ENCODE measurements around the gene DDX47. TPM values are rescaled to one million over a fixed set of nuclear protein-coding genes. Genes with fewer than 3 reads are reported as not detected.

DDX47 gene
- total and polyA plus RNA-seq, 2 experiments from 2014 or later: 54.0 to 90.8 TPM

DNA sequence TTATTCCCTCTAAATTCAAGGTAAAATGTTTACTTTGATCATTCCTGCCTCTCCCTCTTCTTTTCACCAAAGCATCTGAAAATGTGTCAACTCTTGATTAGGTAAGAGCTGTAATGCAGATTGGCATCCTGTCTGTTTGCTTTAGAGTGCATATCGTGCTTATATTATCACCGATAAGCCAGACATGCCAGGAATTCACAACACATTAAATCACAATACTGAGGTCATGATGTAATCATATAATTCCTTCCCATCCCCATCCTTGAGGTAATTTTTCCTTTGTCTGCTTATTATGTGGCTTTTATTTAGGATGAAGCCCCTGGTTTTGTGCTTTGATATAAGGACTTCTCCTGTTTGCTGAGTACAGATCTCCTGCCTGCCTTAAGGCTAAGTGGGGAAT, 10.2 kb downstream of the DDX47 start:
- H3K36me3 Mint-ChIP-seq (ENCODE audit: low read depth): peaks cover 72% of the 10 kb centered on the region

GRCh38 chr12:12823811-12824210, 10.7 kb downstream of the DDX47 start:
- no peak overlapping the region for H2AFZ ChIP-seq
- no peaks in the 10 kb centered on the region for H3K4me1 ChIP-seq (ENCODE audit: insufficient read depth)
- Mint-ChIP-seq H3K36me3 (ENCODE audit: low read depth) (peaks cover 73% of the 10 kb centered on the region), H3K4me1 (no peaks in the 10 kb centered on the region), H3K27ac (no peak overlapping the region), H3K9me3 (no peaks in the 10 kb centered on the region), H3K4me3 (no peak overlapping the region), H3K27me3 (ENCODE audit: insufficient read depth, low read depth, poor library complexity) (no peaks in the 10 kb centered on the region)
- ATAC-seq: no peak
- H3K27me3 ChIP-seq (ENCODE audit: insufficient read depth): no peaks in the 10 kb centered on the region
- no peak overlapping the region for H3K27ac ChIP-seq (ENCODE audit: low read depth)
- no peak overlapping the region for H3K4me3 ChIP-seq
- H3K4me2 ChIP-seq: no peak overlapping the region
- H4K20me1 ChIP-seq (replicated peaks; ENCODE audit: insufficient read depth): peaks cover 7% of the 10 kb centered on the region
- H3K36me3 ChIP-seq (ENCODE audit: insufficient read depth): peaks cover 75% of the 10 kb centered on the region
- no peaks in the 10 kb centered on the region for H3F3A ChIP-seq (replicated peaks; ENCODE audit: low read depth)
- H3K9me2 ChIP-seq (ENCODE audit: insufficient read depth): no peaks in the 10 kb centered on the region
- H3K79me2 ChIP-seq (replicated peaks; ENCODE audit: insufficient read depth): peaks cover 28% of the 10 kb centered on the region
- no peak for DNase-seq (ENCODE audit: low spot score)
- TF ChIP-seq EZH2 (IDR thresholded peaks at IDR 0.05; ENCODE audit: low read depth, unreplicated experiment) (no peak), NANOG (IDR thresholded peaks at IDR 0.05; ENCODE audit: borderline replicate concordance) (no peak), EZH2phosphoT487 (IDR thresholded peaks at IDR 0.05; ENCODE audit: unreplicated experiment) (no peak), ZNF114 (CRISPR knock-in tag; IDR thresholded peaks at IDR 0.05) (no peak), CREB1 (CRISPR knock-in tag; IDR thresholded peaks at IDR 0.05; ENCODE audit: low read depth) (no peak)
- TF ChIP-seq, protein P1, sequence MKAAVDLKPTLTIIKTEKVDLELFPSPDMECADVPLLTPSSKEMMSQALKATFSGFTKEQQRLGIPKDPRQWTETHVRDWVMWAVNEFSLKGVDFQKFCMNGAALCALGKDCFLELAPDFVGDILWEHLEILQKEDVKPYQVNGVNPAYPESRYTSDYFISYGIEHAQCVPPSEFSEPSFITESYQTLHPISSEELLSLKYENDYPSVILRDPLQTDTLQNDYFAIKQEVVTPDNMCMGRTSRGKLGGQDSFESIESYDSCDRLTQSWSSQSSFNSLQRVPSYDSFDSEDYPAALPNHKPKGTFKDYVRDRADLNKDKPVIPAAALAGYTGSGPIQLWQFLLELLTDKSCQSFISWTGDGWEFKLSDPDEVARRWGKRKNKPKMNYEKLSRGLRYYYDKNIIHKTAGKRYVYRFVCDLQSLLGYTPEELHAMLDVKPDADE (IDR thresholded peaks at IDR 0.05): no peak
- TF ChIP-seq, protein P2, sequence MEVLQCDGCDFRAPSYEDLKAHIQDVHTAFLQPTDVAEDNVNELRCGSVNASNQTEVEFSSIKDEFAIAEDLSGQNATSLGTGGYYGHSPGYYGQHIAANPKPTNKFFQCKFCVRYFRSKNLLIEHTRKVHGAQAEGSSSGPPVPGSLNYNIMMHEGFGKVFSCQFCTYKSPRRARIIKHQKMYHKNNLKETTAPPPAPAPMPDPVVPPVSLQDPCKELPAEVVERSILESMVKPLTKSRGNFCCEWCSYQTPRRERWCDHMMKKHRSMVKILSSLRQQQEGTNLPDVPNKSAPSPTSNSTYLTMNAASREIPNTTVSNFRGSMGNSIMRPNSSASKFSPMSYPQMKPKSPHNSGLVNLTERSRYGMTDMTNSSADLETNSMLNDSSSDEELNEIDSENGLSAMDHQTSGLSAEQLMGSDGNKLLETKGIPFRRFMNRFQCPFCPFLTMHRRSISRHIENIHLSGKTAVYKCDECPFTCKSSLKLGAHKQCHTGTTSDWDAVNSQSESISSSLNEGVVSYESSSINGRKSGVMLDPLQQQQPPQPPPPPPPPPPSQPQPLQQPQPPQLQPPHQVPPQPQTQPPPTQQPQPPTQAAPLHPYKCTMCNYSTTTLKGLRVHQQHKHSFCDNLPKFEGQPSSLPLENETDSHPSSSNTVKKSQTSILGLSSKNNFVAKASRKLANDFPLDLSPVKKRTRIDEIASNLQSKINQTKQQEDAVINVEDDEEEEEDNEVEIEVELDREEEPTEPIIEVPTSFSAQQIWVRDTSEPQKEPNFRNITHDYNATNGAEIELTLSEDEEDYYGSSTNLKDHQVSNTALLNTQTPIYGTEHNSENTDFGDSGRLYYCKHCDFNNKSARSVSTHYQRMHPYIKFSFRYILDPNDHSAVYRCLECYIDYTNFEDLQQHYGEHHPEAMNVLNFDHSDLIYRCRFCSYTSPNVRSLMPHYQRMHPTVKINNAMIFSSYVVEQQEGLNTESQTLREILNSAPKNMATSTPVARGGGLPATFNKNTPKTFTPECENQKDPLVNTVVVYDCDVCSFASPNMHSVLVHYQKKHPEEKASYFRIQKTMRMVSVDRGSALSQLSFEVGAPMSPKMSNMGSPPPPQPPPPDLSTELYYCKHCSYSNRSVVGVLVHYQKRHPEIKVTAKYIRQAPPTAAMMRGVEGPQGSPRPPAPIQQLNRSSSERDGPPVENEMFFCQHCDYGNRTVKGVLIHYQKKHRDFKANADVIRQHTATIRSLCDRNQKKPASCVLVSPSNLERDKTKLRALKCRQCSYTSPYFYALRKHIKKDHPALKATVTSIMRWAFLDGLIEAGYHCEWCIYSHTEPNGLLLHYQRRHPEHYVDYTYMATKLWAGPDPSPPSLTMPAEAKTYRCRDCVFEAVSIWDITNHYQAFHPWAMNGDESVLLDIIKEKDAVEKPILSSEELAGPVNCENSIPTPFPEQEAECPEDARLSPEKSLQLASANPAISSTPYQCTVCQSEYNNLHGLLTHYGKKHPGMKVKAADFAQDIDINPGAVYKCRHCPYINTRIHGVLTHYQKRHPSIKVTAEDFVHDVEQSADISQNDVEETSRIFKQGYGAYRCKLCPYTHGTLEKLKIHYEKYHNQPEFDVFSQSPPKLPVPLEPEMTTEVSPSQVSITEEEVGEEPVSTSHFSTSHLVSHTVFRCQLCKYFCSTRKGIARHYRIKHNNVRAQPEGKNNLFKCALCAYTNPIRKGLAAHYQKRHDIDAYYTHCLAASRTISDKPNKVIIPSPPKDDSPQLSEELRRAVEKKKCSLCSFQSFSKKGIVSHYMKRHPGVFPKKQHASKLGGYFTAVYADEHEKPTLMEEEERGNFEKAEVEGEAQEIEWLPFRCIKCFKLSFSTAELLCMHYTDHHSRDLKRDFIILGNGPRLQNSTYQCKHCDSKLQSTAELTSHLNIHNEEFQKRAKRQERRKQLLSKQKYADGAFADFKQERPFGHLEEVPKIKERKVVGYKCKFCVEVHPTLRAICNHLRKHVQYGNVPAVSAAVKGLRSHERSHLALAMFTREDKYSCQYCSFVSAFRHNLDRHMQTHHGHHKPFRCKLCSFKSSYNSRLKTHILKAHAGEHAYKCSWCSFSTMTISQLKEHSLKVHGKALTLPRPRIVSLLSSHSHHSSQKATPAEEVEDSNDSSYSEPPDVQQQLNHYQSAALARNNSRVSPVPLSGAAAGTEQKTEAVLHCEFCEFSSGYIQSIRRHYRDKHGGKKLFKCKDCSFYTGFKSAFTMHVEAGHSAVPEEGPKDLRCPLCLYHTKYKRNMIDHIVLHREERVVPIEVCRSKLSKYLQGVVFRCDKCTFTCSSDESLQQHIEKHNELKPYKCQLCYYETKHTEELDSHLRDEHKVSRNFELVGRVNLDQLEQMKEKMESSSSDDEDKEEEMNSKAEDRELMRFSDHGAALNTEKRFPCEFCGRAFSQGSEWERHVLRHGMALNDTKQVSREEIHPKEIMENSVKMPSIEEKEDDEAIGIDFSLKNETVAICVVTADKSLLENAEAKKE (CRISPR knock-in tag; IDR thresholded peaks at IDR 0.05): no peak
- TF ChIP-seq, protein P3, sequence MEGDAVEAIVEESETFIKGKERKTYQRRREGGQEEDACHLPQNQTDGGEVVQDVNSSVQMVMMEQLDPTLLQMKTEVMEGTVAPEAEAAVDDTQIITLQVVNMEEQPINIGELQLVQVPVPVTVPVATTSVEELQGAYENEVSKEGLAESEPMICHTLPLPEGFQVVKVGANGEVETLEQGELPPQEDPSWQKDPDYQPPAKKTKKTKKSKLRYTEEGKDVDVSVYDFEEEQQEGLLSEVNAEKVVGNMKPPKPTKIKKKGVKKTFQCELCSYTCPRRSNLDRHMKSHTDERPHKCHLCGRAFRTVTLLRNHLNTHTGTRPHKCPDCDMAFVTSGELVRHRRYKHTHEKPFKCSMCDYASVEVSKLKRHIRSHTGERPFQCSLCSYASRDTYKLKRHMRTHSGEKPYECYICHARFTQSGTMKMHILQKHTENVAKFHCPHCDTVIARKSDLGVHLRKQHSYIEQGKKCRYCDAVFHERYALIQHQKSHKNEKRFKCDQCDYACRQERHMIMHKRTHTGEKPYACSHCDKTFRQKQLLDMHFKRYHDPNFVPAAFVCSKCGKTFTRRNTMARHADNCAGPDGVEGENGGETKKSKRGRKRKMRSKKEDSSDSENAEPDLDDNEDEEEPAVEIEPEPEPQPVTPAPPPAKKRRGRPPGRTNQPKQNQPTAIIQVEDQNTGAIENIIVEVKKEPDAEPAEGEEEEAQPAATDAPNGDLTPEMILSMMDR (conservative IDR thresholded peaks at IDR 0.05; ENCODE audit: low read depth in 2 of 2): no peak

More for the DNA sequence above, 10.2 kb downstream of the DDX47 start:
- Mint-ChIP-seq H3K4me1 (no peaks in the 10 kb centered on the region), H3K27me3 (ENCODE audit: insufficient read depth, low read depth, poor library complexity) (no peaks in the 10 kb centered on the region), H3K4me3 (no peak overlapping the region), H3K9me3 (no peaks in the 10 kb centered on the region), H3K27ac (no peak overlapping the region)
- Histone ChIP-seq H4K20me1 (replicated peaks; ENCODE audit: insufficient read depth) (peaks cover 7% of the 10 kb centered on the region), H3K36me3 (ENCODE audit: insufficient read depth) (peaks cover 70% of the 10 kb centered on the region), H3K4me2 (no peak overlapping the region), H3K79me2 (replicated peaks; ENCODE audit: insufficient read depth) (peaks cover 33% of the 10 kb centered on the region), H3K27ac (ENCODE audit: low read depth) (no peak overlapping the region), H3F3A (replicated peaks; ENCODE audit: low read depth) (no peaks in the 10 kb centered on the region), H3K9me2 (ENCODE audit: insufficient read depth) (no peaks in the 10 kb centered on the region), H3K4me1 (ENCODE audit: insufficient read depth) (no peaks in the 10 kb centered on the region), H3K27me3 (ENCODE audit: insufficient read depth) (no peaks in the 10 kb centered on the region), H3K4me3 (no peak overlapping the region), H2AFZ (no peak overlapping the region)
- TF ChIP-seq, protein P3 (conservative IDR thresholded peaks at IDR 0.05; ENCODE audit: low read depth in 2 of 2): no peak
- TF ChIP-seq ZNF331 (CRISPR knock-in tag; IDR thresholded peaks at IDR 0.05; ENCODE audit: low read depth): no peak
- no peak for TF ChIP-seq EZH2phosphoT487 (IDR thresholded peaks at IDR 0.05; ENCODE audit: unreplicated experiment)
- no peak for TF ChIP-seq EZH2 (IDR thresholded peaks at IDR 0.05; ENCODE audit: low read depth, unreplicated experiment)
- ATAC-seq (no peak), DNase-seq (ENCODE audit: low spot score) (no peak)

Data from GM23338 (cell line).